GM12878 (cell line): Measurements from ENCODE around the gene GFOD2. TPM values are rescaled to one million over a fixed set of nuclear protein-coding genes. Genes with fewer than 3 reads are reported as not detected.

Experiments used
- ATAC-seq: fragments of 200-7000 bp; cut with Tn5 transposase; 3 replicates; pipeline ENCODE4 v1.9.1; 2020; ENCODE audit warnings: mild to moderate bottlenecking, moderate library complexity
- BruUV-seq: library from RNA; stranded (reverse); fragments of 400-500 nt; replicated peaks from 2 replicates; lab custom pipeline; 2021; lab: Mats Ljungman, UMichigan
- CTCF ChIA-PET: fragments of 300-600 bp; sonication (Branson Sonifier 250); formaldehyde crosslinking; extraction: SDS; loops from one replicate; lab custom pipeline; 2021; ENCODE audit warnings: inconsistent platforms; lab: Yijun Ruan, JAX
- POLR2A ChIA-PET: fragments of 350-600 bp; formaldehyde crosslinking; extraction: SDS; loops from one replicate; lab custom pipeline; 2021; ENCODE audit warnings: inconsistent platforms; lab: Charles Lee
- RAD21 ChIA-PET: fragments of 300-600 bp; sonication (Branson Sonifier 250); formaldehyde crosslinking; loops from one replicate; lab custom pipeline; 2023; ENCODE audit warnings: antibody characterized with exemption; ENCODE audit not compliant: unreplicated experiment; lab: Charles Lee
- SMC1A ChIA-PET: fragments of 300-600 bp; sonication (Branson Sonifier 250); formaldehyde crosslinking; loops from one replicate; lab custom pipeline; 2023; ENCODE audit not compliant: unreplicated experiment, uncharacterized antibody; lab: Charles Lee
- DNase-seq: peaks from one replicate; pipeline ENCODE4 v3.0.0-alpha.2; 2011; ENCODE audit warnings: low read depth, low spot score
- FAIRE-seq: peaks from 3 replicates; lab custom pipeline; 2011; peaks lifted over from hg19 to GRCh38; lab: Jason Lieb, UNC
- H2AFZ ChIP-seq: 2 replicates; pipeline ENCODE4 v1.6.0; 2011; ENCODE audit warnings: low read depth, low read length, control low read depth; ENCODE audit not compliant: control insufficient read depth
- H3K27ac ChIP-seq: 2 replicates; pipeline ENCODE4 v1.5.1; 2011; ENCODE audit warnings: control low read depth; ENCODE audit not compliant: control insufficient read depth, insufficient read depth
- H3K27me3 ChIP-seq, 2 experiments: replicated peaks in 1 of 2; 2 replicates each; pipeline versions ENCODE4 v1.6.0 to v1.6.1; 2011; ENCODE audit warnings: low read length in 1 of 2; ENCODE audit not compliant: control insufficient read depth in 2 of 2, insufficient read depth in 2 of 2
- H3K36me3 ChIP-seq, 2 experiments: 2 replicates each; pipeline ENCODE4 v1.5.1; 2011; ENCODE audit warnings: low read length in 1 of 2; ENCODE audit not compliant: control insufficient read depth in 2 of 2, insufficient read depth in 2 of 2
- H3K4me1 ChIP-seq: 2 replicates; pipeline ENCODE4 v1.6.1; 2011; ENCODE audit warnings: mild to moderate bottlenecking, low read length, moderate library complexity, mixed read lengths; ENCODE audit not compliant: control insufficient read depth, insufficient read depth
- H3K4me2 ChIP-seq: 2 replicates; pipeline ENCODE4 v1.6.0; 2011; ENCODE audit warnings: control low read depth; ENCODE audit not compliant: control insufficient read depth, insufficient read depth
- H3K4me3 ChIP-seq: fragments of 200-600 bp; sonication (generic); 2 replicates; pipeline ENCODE4 v1.5.1; 2016
- H3K79me2 ChIP-seq: 2 replicates; pipeline ENCODE4 v1.6.0; 2011; ENCODE audit warnings: low read length; ENCODE audit not compliant: control insufficient read depth, insufficient read depth
- H3K9ac ChIP-seq: 2 replicates; pipeline ENCODE4 v1.8.0; 2011; ENCODE audit warnings: low read length, control low read depth, mixed read lengths; ENCODE audit not compliant: control insufficient read depth, insufficient read depth
- H3K9me3 ChIP-seq: replicated peaks from 3 replicates; pipeline ENCODE4 v1.5.1; 2011; ENCODE audit warnings: mild to moderate bottlenecking, low read length; ENCODE audit not compliant: control insufficient read depth, insufficient read depth
- H4K20me1 ChIP-seq: 2 replicates; pipeline ENCODE4 v1.6.0; 2011; ENCODE audit not compliant: control insufficient read depth, insufficient read depth
- ASH2L ChIP-seq: fragments of 300-600, 200-600 bp; sonication (generic); IDR thresholded peaks from 2 replicates; pipeline ENCODE4 v1.6.1; 2017; ENCODE audit warnings: low read depth, mild to moderate bottlenecking, borderline replicate concordance
- ATF2 ChIP-seq: IDR thresholded peaks from 2 replicates; pipeline ENCODE4 v1.6.1; 2012; ENCODE audit warnings: low read length, inconsistent platforms
- ESRRA ChIP-seq: IDR thresholded peaks from 2 replicates; pipeline ENCODE4 v1.6.1; 2012; ENCODE audit warnings: mild to moderate bottlenecking, low read length, improper control_type of control experiment
- HDAC6 ChIP-seq: fragments of 200-600 bp; sonication (generic); IDR thresholded peaks from one replicate; pipeline ENCODE4 v1.8.0; 2017; ENCODE audit warnings: antibody characterized with exemption; ENCODE audit not compliant: unreplicated experiment
- IKZF2 ChIP-seq, 2 experiments: fragments of 450-650 bp; IDR thresholded peaks; 2 replicates each; pipeline ENCODE4 v1.6.1; 2017; ENCODE audit warnings: mild to moderate bottlenecking in 2 of 2, moderate library complexity in 2 of 2
- PAX8 ChIP-seq: fragments of 450-650 bp; IDR thresholded peaks from 2 replicates; pipeline ENCODE4 v1.6.1; 2017; ENCODE audit warnings: mild to moderate bottlenecking, moderate library complexity
- PBX3 ChIP-seq: IDR thresholded peaks from 2 replicates; pipeline ENCODE4 v1.6.1; 2011; ENCODE audit warnings: mild to moderate bottlenecking, low read depth, low read length, moderate library complexity; ENCODE audit not compliant: insufficient replicate concordance
- RAD21 ChIP-seq: IDR thresholded peaks from 2 replicates; pipeline ENCODE4 v1.6.1; 2011; ENCODE audit warnings: mild to moderate bottlenecking, low read depth, low read length, moderate library complexity; ENCODE audit not compliant: insufficient read depth
- RAD51 ChIP-seq: fragments of 450-650 bp; IDR thresholded peaks from 2 replicates; pipeline ENCODE4 v1.6.1; 2016; ENCODE audit warnings: moderate library complexity, mild to moderate bottlenecking, inconsistent platforms
- SRF ChIP-seq, 2 experiments: IDR thresholded peaks; 2 replicates each; pipeline ENCODE4 v1.6.1; 2011; ENCODE audit warnings: low read depth in 2 of 2, low read length in 2 of 2, mild to moderate bottlenecking in 1 of 2, moderate library complexity in 1 of 2
- SUPT20H ChIP-seq: IDR thresholded peaks from 2 replicates; pipeline ENCODE4 v1.6.1; 2011; ENCODE audit warnings: low read depth, mild to moderate bottlenecking, low read length, moderate library complexity, borderline replicate concordance; ENCODE audit not compliant: control insufficient read depth
- WRNIP1 ChIP-seq: IDR thresholded peaks from 2 replicates; pipeline ENCODE4 v1.6.1; 2011; ENCODE audit warnings: low read depth, low read length, improper control_type of control experiment, borderline replicate concordance
- ZNF217 ChIP-seq: fragments of 450-650 bp; IDR thresholded peaks from 2 replicates; pipeline ENCODE4 v1.6.1; 2017; ENCODE audit warnings: antibody characterized with exemption, mild to moderate bottlenecking
- ZNF384 ChIP-seq: IDR thresholded peaks from 2 replicates; pipeline ENCODE4 v1.6.1; 2012; ENCODE audit warnings: low read depth, mild to moderate bottlenecking, low read length, improper control_type of control experiment, borderline replicate concordance
- ZNF687 ChIP-seq: fragments of 450-650 bp; IDR thresholded peaks from 2 replicates; pipeline ENCODE4 v1.6.1; 2017; ENCODE audit warnings: mild to moderate bottlenecking, moderate library complexity
- WGBS: methylation state at CpG from one replicate; pipeline ENCODE4 v1.1.6; 2016; ENCODE audit warnings: low lambda C conversion rate; ENCODE audit not compliant: insufficient replicate concordance, insufficient coverage; ENCODE audit errors: missing lambda C conversion rate; 5-methylcytosine and 5-hydroxymethylcytosine counted together
- in situ Hi-C: fragments of 300-500 bp; cut with MboI; formaldehyde crosslinking; loops from 9 replicates; pipeline ENCODE4 v1.14.3; 2018; ENCODE audit warnings: mixed read lengths
- intact Hi-C: fragments of 100-400 bp; cut with micrococcal nuclease; formaldehyde crosslinking; loops from one replicate; pipeline ENCODE4 v1.14.2; 2022; ENCODE audit not compliant: unreplicated experiment
- polyA plus RNA-seq, 11 experiments: library from polyadenylated mRNA; depleted of rRNA in 4 of 11; unstranded in 6 of 11; stranded (reverse) in 5 of 11; fragments of >200 nt; fragmentation: Nextera tagmentation in 4 of 11; fragmentation: Illumina TruSeq in 1 of 11; extraction: Ambion mirVana in 4 of 11; extraction: Trizol in 1 of 11; gene quantifications; 1 replicate in 1 of 11; 2 replicates in 10 of 11; pipeline versions ENCODE4 v1.2.1 to v1.2.3, GENCODE V29; 2011 to 2016; ENCODE audit warnings: inconsistent platforms in 2 of 11, missing spikeins in 2 of 11, low read depth in 1 of 11
- total RNA-seq, 4 experiments: library from RNA; depleted of rRNA in 3 of 4; stranded (reverse); fragments of >200 nt in 3 of 4; fragmentation: Illumina TruSeq in 1 of 4; extraction: Trizol in 1 of 4; gene quantifications; 2 replicates each; pipeline versions ENCODE4 v1.2.1 to v1.2.3, GENCODE V29; 2013 to 2021

Gene GFOD2
- total and polyA plus RNA-seq, 10 of the 15 experiments (the other 5 are each of a cell fraction or from before 2014, with no cell fraction given) = 2.0 to 15.9 (median 12.0) TPM

GRCh38 chr16:67660564-67661028 is 58.5 kb downstream of the GFOD2 start, which contains the start of gene PARD6A:
TSS of gene PARD6A (plus strand) at chr16:67660960. CDS start at chr16:67661039, 79 bp downstream.
- no TSS peak for BruUV-seq
- peak within 1 kb of the TSS; percentile 78 for H3K4me2 ChIP-seq
- peaks cover 10% of the 10 kb centered on the region for H3K4me1 ChIP-seq
- H3K9me3 ChIP-seq = no peaks in the 10 kb centered on the region
- ChIA-PET RAD21 (interaction anchor here (1.0 to 3.2 kb wide), 10 partner anchors 11 to 179 kb away, joined by 3 to 17 read pairs (median 6); partner anchors contain the start of genes ATP6V0D1, CARMIL2, CTCF and GFOD2), CTCF (interaction anchor here (0.6 to 4.3 kb wide), 15 partner anchors 8 to 617 kb away, joined by 3 to 29 read pairs (median 3); partner anchors contain the start of genes CARMIL2 and CTCF), POLR2A (interaction anchor here (0.6 to 2.8 kb wide), 14 partner anchors 8 to 185 kb away, joined by 3 to 16 read pairs (median 4); partner anchors contain the start of genes ATP6V0D1, CARMIL2, CTCF and GFOD2), SMC1A (interaction anchor here (1.0 to 1.4 kb wide), 5 partner anchors 9 to 113 kb away, joined by 3 read pairs; partner anchors contain the start of gene GFOD2)
- peak; percentile 87 for DNase-seq
- ATAC-seq = peak; percentile 84
- no peaks in the 10 kb centered on the region for H4K20me1 ChIP-seq
- WGBS = 1% methylated on average over 32 of the region's 48 CpGs
- in situ Hi-C loops (no loop called here), intact Hi-C loops (loop anchor here (1.0 to 5.0 kb wide), 2 partner anchors 98 to 503 kb away; partner anchors contain the start of genes CTCF, FBXL8 and TRADD)
- H3K36me3 ChIP-seq = peaks cover 11 to 13% of the 10 kb centered on the region in 2 experiments
- peak within 1 kb of the TSS; percentile 80 for H3K27ac ChIP-seq
- peaks cover 12% of the 10 kb centered on the region for H3K79me2 ChIP-seq
- no peaks in the 10 kb centered on the region for H3K27me3 ChIP-seq
- peak within 1 kb of the TSS; percentile 99 for H2AFZ ChIP-seq
- H3K4me3 ChIP-seq = peak within 1 kb of the TSS; percentile 92
- peak; percentile 99 for FAIRE-seq
- H3K9ac ChIP-seq = peak within 1 kb of the TSS; percentile 78
- no peak for TF ChIP-seq RAD21
- TF ChIP-seq HDAC6 = no peak
- TF ChIP-seq ATF2 = no peak
- no peak for TF ChIP-seq SUPT20H
- no peak for TF ChIP-seq RAD51
- no peak for TF ChIP-seq ZNF217
- TF ChIP-seq PBX3 = no peak
- TF ChIP-seq SRF (IDR thresholded peaks at IDR 0.05; ENCODE audit: low read depth in 2 of 2, low read length in 2 of 2) = peak in 1 of 2 experiments; percentile 41; a peak in 1 of 4 replicates
- TF ChIP-seq IKZF2 (IDR thresholded peaks at IDR 0.05) = no peak
- no peak for TF ChIP-seq ZNF687
- TF ChIP-seq ASH2L = no peak
- no peak for TF ChIP-seq WRNIP1
- no peak for TF ChIP-seq ESRRA
- no peak for TF ChIP-seq PAX8
- TF ChIP-seq ZNF384 = no peak
